GM18499 (cell line): Measurements from ENCODE around the gene PGLYRP4.
"Not testable (repeated sequence)": the region's sequence is repeated elsewhere in the genome, so short reads cannot be mapped to it uniquely, and the experiment has no call there.

ENCODE experiments used
- ATAC-seq: cut with Tn5 transposase; IDR thresholded peaks from one replicate; pipeline ENCODE4 v1.9.1; 2021; ENCODE audit warnings: moderate number of reproducible peaks; ENCODE audit not compliant: insufficient read depth, unreplicated experiment

PGLYRP4 gene

GRCh38 chr1:153343040-153343681 is 5.5 kb downstream of the PGLYRP4 start:
- no peak for ATAC-seq

- no peak for ATAC-seq
Observed at GRCh38 chr1:153342178-153342577, 6.5 kb downstream of the PGLYRP4 start.

GRCh38 chr1:153341431-153341934 is 7.2 kb downstream of the PGLYRP4 start:
- no peak for ATAC-seq

GRCh38 chr1:153340356-153340755 is 8.3 kb downstream of the PGLYRP4 start:
- ATAC-seq, result no peak

- no peak for ATAC-seq
Observed at GRCh38 chr1:153339802-153340201, 8.8 kb downstream of the PGLYRP4 start.

GRCh38 chr1:153337980-153338853 is 10.4 kb downstream of the PGLYRP4 start:
- ATAC-seq, result no peak

GRCh38 chr1:153336650-153337049 is 12.0 kb downstream of the PGLYRP4 start:
- ATAC-seq, result no peak

- ATAC-seq, result no peak
Observed at GRCh38 chr1:153333902-153334301, 14.7 kb downstream of the PGLYRP4 start.

GRCh38 chr1:153324912-153325311 is 23.7 kb downstream of the PGLYRP4 start:
- ATAC-seq, result no peak

GRCh38 chr1:153322568-153322967 is 26.1 kb downstream of the PGLYRP4 start:
- no peak for ATAC-seq

GRCh38 chr1:153318145-153318544 is 30.5 kb downstream of the PGLYRP4 start:
- not testable (repeated sequence) for ATAC-seq

GRCh38 chr1:153316013-153316412 is 32.6 kb downstream of the PGLYRP4 start:
- ATAC-seq, result not testable (repeated sequence)

GRCh38 chr1:153314388-153314787 is 34.3 kb downstream of the PGLYRP4 start:
- not testable (repeated sequence) for ATAC-seq

GRCh38 chr1:153313288-153313687 is 35.4 kb downstream of the PGLYRP4 start:
- ATAC-seq, result no peak

GRCh38 chr1:153312570-153313186 is 36.0 kb downstream of the PGLYRP4 start, which contains the start of gene PGLYRP3:
Gene PGLYRP3, minus strand, starts transcription at chr1:153312952. Its CDS starts 2,287 bp downstream, at chr1:153310665.
- no peak for ATAC-seq

- ATAC-seq, result no peak
Observed at GRCh38 chr1:153310526-153310925, 38.1 kb downstream of the PGLYRP4 start.

GRCh38 chr1:153309441-153309840 is 39.2 kb downstream of the PGLYRP4 start:
- no peak for ATAC-seq

GRCh38 chr1:153308540-153308939 is 40.1 kb downstream of the PGLYRP4 start:
- no peak for ATAC-seq

- no peak for ATAC-seq
Observed at GRCh38 chr1:153307221-153307600, 41.4 kb downstream of the PGLYRP4 start.

- no peak for ATAC-seq
Observed at GRCh38 chr1:153306303-153307220, 42.1 kb downstream of the PGLYRP4 start.
